Ovary (tissue), 9 donors: ENCODE results near the gene ZNF718. TPM values are rescaled to one million over a fixed set of nuclear protein-coding genes. Genes with fewer than 3 reads are reported as not detected.
"Not testable (repeated sequence)": the region's sequence is repeated elsewhere in the genome, so short reads cannot be mapped to it uniquely, and the experiment has no call there.

Source experiments
- DNase-seq, 5 donors: peaks; one replicate each; pipeline ENCODE4 v3.0.0-alpha.2; 2019 to 2020
- H3K27ac ChIP-seq, 2 donors: fragments of 200-600 bp; one replicate each; pipeline versions ENCODE4 v1.5.1 to v1.8.0; 2019 to 2022
- H3K27me3 ChIP-seq: fragments of 200-600 bp; one replicate; pipeline ENCODE4 v1.8.0; 2022
- H3K36me3 ChIP-seq: fragments of 200-600 bp; sonication (generic); one replicate; pipeline ENCODE4 v1.5.1; 2019
- H3K4me1 ChIP-seq: one replicate; pipeline ENCODE4 v1.8.1; 2013; ENCODE audit warnings: mild to moderate bottlenecking, moderate library complexity; ENCODE audit not compliant: insufficient read depth
- H3K4me3 ChIP-seq: fragments of 200-600 bp; sonication (generic); one replicate; pipeline ENCODE4 v1.5.1; 2017
- H3K9me3 ChIP-seq, 2 donors: fragments of 200-600 bp in 1 of 2; sonication (generic) in 1 of 2; one replicate each; pipeline versions ENCODE4 v1.5.1 to v1.8.1; 2013 to 2019; ENCODE audit warnings: mild to moderate bottlenecking in 1 of 2, moderate library complexity in 1 of 2
- CTCF ChIP-seq, 3 donors: fragments of 450-650 bp in 2 of 3; fragments of 200-600 bp in 1 of 3; IDR thresholded peaks; one replicate each; pipeline versions ENCODE4 v1.5.1 to v1.8.0; 2016 to 2022; ENCODE audit warnings: antibody characterized with exemption in 3 of 3, mild to moderate bottlenecking in 1 of 3
- EP300 ChIP-seq: sonication (generic); formaldehyde crosslinking; IDR thresholded peaks from one replicate; pipeline ENCODE4 v1.6.1; 2017; ENCODE audit warnings: antibody characterized with exemption
- POLR2A ChIP-seq: fragments of 450-650 bp; IDR thresholded peaks from one replicate; pipeline ENCODE4 v1.6.1; 2017; ENCODE audit warnings: antibody characterized with exemption, mild to moderate bottlenecking, moderate library complexity
- WGBS, 3 donors: extraction: QIAGEN DNeasy Blood & Tissue Kit in 1 of 3; methylation state at CpG; one replicate each; pipeline versions ENCODE4 v1.1.5 to v1.1.7; 2013 to 2017; 5-methylcytosine and 5-hydroxymethylcytosine counted together
- intact Hi-C, 4 donors: fragments of 100-400 bp; cut with DNase I; formaldehyde crosslinking; loops; one replicate each; pipeline versions ENCODE4 v1.11.0 to v1.15.1; 2022 to 2023
- polyA plus RNA-seq, 2 donors: library from polyadenylated mRNA; stranded (reverse); fragments of 200-250 nt in 1 of 2; fragments of 350-450 nt in 1 of 2; fragmentation: Illumina TruSeq in 1 of 2; extraction: RNeasy Lipid Tissue Mini Kit (QIAGEN cat#74804) in 1 of 2; gene quantifications; one replicate each; pipeline ENCODE4 v1.2.3, GENCODE V29; 2013 to 2014
- total RNA-seq, 7 donors: library from RNA; depleted of rRNA in 2 of 7; stranded (reverse); fragments of >200 nt in 2 of 7; fragmentation: NEBNext Ultra II Directional in 3 of 7; extraction: Animal tissue kit (Norgen Biotek cat#: 25700) in 3 of 7; gene quantifications; one replicate each; pipeline versions ENCODE4 v1.1.0 to v1.2.4, GENCODE V29; 2016 to 2023
- donor health status: DM: no; HTN: no; CAD: no; lungs with moderate emphysema.
- donor health status: DM: no; HTN: no; CAD: no.
- donor health status: Bipolar disorder and iron deficiency.
- donor health status: DM: yes; HTN: yes; CAD: no.
- donor health status: DM: no; HTN: no; CAD: no.
- donor health status: DM: yes; HTN: yes; CAD: no.

Gene ZNF718
- total and polyA plus RNA-seq, 9 donors: 2.5 to 12.4 (median 7.3) TPM

DNA sequence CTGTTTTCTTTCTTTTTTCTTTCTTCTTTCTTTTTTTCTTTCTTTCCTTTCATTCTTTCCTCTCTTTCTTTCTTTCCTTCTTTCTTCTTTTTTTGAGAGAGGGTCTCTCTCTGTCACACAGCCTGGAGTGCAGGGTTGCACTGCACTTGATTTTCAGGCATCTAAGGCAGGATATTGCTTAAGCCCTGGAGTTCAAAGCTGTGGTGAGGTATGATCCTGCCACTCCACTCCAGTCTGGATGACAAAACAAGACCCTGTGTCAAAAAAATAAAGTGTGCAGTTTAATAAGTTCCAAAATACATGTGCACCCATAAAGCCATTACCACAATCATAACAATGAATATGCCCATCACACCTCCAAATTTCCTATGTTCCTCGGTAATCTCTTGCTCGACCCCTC is 10.6 kb upstream of the ZNF718 start:
- no peak for DNase-seq
- Histone ChIP-seq H3K4me1 (no peaks in the 10 kb centered on the region), H3K27me3 (no peaks in the 10 kb centered on the region), H3K36me3 (no peaks in the 10 kb centered on the region), H3K4me3 (no peak overlapping the region), H3K9me3 (peaks cover 0 to 10% of the 10 kb centered on the region in 2 donors), H3K27ac (no peak overlapping the region)
- WGBS, 3 donors: 77 to 92% (median 77%) methylated on average over 2 of the region's 2 CpGs
- TF ChIP-seq POLR2A (no peak), CTCF (IDR thresholded peaks at IDR 0.05) (no peak), EP300 (no peak)
- intact Hi-C loops: no loop called here

DNA sequence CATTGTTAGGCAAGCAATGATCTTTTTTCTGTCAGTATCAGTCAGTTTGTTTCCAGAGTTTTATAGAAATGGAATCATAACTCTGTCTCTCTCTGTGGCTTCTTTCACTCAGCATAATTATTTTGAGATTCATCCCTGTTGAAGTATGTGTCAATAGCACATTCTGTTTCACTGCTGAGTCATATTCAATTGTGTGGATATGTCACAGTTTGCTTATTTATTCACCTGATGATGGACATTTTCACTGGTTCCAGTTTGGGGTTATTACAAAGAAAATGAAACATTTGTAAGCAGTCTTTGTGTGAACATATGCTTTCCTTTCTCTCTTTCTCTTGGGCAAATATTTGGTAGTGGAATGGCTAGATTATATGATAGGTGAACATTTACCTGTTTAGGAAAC is 10.2 kb upstream of the ZNF718 start:
- no peak for TF ChIP-seq POLR2A
- TF ChIP-seq EP300: no peak
- no peak for TF ChIP-seq CTCF (IDR thresholded peaks at IDR 0.05)
- DNase-seq: no peak

GRCh38 chr4:116499-116898 is 7.8 kb upstream of the ZNF718 start:
- Histone ChIP-seq H3K9me3 (peaks cover 0 to 4% of the 10 kb centered on the region in 2 donors), H3K4me3 (no peak overlapping the region), H3K36me3 (no peaks in the 10 kb centered on the region), H3K27ac (no peak overlapping the region), H3K4me1 (no peaks in the 10 kb centered on the region), H3K27me3 (no peaks in the 10 kb centered on the region)
- TF ChIP-seq CTCF (IDR thresholded peaks at IDR 0.05): no peak
- no peak for TF ChIP-seq EP300
- no peak for TF ChIP-seq POLR2A
- intact Hi-C loops: no loop called here
- WGBS, 3 donors: 92 to 94% (median 92%) methylated on average over 1 of the region's 1 CpG
- no peak for DNase-seq

More for the DNA sequence above, 10.2 kb upstream of the ZNF718 start:
- Histone ChIP-seq H3K36me3 (no peaks in the 10 kb centered on the region), H3K4me3 (no peak overlapping the region), H3K27ac (no peak overlapping the region), H3K27me3 (no peaks in the 10 kb centered on the region), H3K4me1 (no peaks in the 10 kb centered on the region), H3K9me3 (peaks cover 0 to 10% of the 10 kb centered on the region in 2 donors)
- intact Hi-C loops: no loop called here

GRCh38 chr4:120616-121015 is 3.7 kb upstream of the ZNF718 start:
- peak overlapping the region in 1 of 2 donors; percentile 0 for H3K27ac ChIP-seq
- H3K4me3 ChIP-seq: no peak overlapping the region
- no peak for DNase-seq
- intact Hi-C loops: no loop called here
- no peak for TF ChIP-seq POLR2A
- no peak for TF ChIP-seq EP300
- WGBS, 3 donors: 45 to 59% (median 57%) methylated on average over 5 of the region's 5 CpGs
- H3K27me3 ChIP-seq: no peaks in the 10 kb centered on the region
- no peaks in the 10 kb centered on the region for H3K36me3 ChIP-seq
- H3K4me1 ChIP-seq: peaks cover 3% of the 10 kb centered on the region
- H3K9me3 ChIP-seq: peaks cover 0 to 4% of the 10 kb centered on the region in 2 donors

GRCh38 chr4:121408-122084 is 2.8 kb upstream of the ZNF718 start:
- Histone ChIP-seq H3K9me3 (peaks cover 0 to 4% of the 10 kb centered on the region in 2 donors), H3K27me3 (no peaks in the 10 kb centered on the region), H3K4me1 (peaks cover 9% of the 10 kb centered on the region), H3K4me3 (no peak overlapping the region), H3K27ac (peak overlapping the region in 1 of 2 donors; percentile 36), H3K36me3 (no peaks in the 10 kb centered on the region)
- no peak for TF ChIP-seq EP300
- no peak for TF ChIP-seq POLR2A
- no peak for TF ChIP-seq CTCF (IDR thresholded peaks at IDR 0.05)
- WGBS, 3 donors: 52 to 65% (median 62%) methylated on average over 7 of the region's 7 CpGs
- peak in 2 of 5 donors; percentile 25 to 46 for DNase-seq
- intact Hi-C loops: no loop called here

GRCh38 chr4:123922-124274 is 403 bp upstream of the ZNF718 start:
- Histone ChIP-seq H3K4me3 (peak overlapping the region; percentile 82), H3K27ac (peak overlapping the region; percentile 55 to 75)
- intact Hi-C loops, H3K27me3 ChIP-seq, H3K4me1 ChIP-seq, H3K36me3 ChIP-seq, H3K9me3 ChIP-seq: not testable (repeated sequence)
- 41 to 49% (median 43%) methylated on average over 10 of the region's 10 CpGs for WGBS, 3 donors
- peak in 1 of 5 donors; percentile 16 for DNase-seq
